GM19468 (cell line): ENCODE data around the gene CACNA1B.
"Not testable (repeated sequence)": the region's sequence is repeated elsewhere in the genome, so short reads cannot be mapped to it uniquely, and the experiment has no call there.

Source experiments
- ATAC-seq: cut with Tn5 transposase; IDR thresholded peaks from one replicate; pipeline ENCODE4 v1.9.1; 2021; ENCODE audit warnings: mild to moderate bottlenecking, moderate library complexity, moderate number of reproducible peaks; ENCODE audit not compliant: unreplicated experiment; ENCODE audit errors: extremely low read depth

Gene CACNA1B

GRCh38 chr9:138120511-138121437 lies 243.2 kb downstream of the CACNA1B start:
- ATAC-seq: no peak

GRCh38 chr9:138121438-138122050 lies 244.0 kb downstream of the CACNA1B start:
- no peak for ATAC-seq

- ATAC-seq: no peak
These were observed 244.6 kb downstream of the CACNA1B start for GRCh38 chr9:138122201-138122600.

DNA sequence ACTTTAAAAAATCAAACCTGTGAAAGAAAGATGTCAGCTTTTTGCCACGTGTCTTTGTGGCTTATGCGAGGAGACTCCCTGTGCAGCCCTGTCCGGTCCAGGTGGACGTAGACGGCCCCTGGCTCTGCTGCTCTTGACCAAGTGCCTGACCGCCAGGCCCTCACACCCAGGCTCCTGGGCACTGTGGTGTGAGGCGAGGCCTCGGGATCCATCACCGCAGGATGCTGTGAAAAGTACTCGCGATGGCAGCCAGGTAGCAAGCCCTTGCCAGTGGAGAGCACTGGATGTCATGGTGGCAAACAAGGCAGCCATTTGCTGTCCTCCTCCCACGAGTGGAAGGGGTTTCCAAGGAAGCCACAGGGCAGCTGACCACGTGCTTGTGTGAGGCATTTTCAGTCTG lies 245.1 kb downstream of the CACNA1B start:
- ATAC-seq: no peak

DNA sequence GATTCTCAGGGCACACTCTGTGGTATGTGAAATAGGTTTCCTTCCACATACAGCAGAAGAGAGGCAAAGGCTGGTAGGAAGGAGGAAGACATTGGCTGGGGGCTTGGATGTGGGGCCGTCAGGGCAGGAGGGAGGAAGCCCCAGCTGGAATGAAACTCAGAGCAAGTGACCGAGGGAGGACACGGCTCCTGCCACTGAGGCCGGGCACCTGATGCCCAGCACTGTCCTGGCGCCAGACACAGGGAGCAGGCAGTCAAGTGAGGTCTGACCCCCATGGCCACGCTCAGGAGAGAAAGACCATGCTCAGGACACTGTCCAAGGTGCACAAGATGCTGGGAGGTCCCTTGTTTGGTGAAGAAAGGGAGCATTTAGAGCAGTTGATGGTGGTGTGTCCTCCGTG lies 245.5 kb downstream of the CACNA1B start:
- no peak for ATAC-seq

DNA sequence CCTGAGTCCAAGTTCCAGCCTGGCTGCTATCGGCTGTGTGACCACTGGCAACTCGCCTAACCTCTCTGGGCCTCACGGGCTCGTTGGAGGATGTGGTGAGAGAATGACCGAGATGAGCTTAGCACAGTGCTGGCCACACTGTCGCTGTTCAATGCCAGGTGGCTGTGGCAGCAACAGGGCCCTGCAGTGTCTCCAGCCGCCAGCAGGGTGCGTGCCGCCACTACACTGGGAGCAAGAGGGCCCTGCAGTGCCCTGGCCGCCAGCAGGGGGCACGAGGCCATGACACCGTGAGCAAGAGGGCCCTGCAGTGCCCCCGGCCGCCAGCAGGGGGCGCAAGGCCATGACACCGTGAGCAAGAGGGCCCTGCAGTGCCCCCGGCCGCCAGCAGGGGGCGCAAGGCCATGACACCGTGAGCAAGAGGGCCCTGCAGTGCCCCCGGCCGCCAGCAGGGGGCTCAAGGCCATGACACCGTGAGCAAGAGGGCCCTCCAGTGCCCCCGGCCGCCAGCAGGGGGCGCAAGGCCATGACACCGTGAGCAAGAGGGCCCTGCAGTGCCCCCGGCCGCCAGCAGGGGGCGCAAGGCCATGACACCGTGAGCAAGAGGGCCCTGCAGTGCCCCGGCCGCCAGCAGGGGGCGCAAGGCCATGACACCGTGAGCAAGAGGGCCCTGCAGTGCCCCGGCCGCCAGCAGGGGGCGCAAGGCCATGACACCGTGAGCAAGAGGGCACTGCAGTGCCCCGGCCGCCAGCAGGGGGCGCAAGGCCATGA lies 248.7 kb downstream of the CACNA1B start:
- peak; percentile 66 for ATAC-seq

DNA sequence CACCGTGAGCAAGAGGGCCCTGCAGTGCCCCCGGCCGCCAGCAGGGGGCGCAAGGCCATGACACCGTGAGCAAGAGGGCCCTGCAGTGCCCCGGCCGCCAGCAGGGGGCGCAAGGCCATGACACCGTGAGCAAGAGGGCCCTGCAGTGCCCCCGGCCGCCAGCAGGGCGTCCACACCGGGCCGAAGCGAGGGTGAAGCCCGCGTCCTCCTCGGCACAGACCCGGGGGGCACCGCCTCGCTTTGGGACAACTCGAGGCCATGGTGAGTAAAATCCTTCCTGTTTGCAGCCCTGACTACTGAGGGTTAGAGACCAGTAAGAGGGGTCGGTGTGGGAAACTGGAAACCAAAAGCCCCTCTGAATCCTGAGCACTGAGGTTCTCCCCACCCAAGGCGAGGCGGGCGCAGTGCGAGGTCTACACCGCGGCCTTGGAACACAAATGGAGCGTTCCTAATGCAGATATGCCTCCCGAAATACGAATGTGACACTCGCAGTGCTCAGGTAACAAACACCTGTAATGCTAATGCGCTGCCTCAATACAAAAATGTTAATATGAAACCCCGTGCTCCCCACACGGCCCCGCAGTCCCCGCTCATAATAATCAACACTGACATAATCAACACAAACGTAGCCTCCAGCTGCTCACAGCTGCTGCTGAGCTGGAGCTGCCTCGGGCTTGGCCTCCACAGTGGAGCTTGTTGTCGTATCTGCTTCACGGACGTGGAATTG lies 249.4 kb downstream of the CACNA1B start:
- ATAC-seq: not testable (repeated sequence)

GRCh38 chr9:138128027-138128426 lies 250.4 kb downstream of the CACNA1B start:
- not testable (repeated sequence) for ATAC-seq

DNA sequence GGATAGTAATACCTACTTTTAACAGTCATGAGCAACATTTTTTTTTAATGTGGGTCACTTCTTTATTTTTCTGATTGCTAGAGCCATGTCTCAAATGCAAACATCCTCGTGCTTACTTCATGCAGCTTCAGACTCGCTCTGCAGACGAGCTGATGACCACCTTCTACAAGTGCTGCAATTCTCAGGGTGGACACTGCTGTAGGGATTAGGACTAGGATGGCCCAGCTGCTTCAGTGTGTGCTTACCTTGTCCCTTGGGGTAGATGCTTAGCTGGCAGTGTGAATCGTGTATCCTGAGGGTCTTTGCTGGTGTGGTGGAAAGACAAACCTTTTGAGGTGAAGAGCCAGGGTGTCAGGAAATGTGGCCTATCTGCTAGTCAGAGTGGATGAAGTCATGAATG lies 251.7 kb downstream of the CACNA1B start:
- not testable (repeated sequence) for ATAC-seq

DNA sequence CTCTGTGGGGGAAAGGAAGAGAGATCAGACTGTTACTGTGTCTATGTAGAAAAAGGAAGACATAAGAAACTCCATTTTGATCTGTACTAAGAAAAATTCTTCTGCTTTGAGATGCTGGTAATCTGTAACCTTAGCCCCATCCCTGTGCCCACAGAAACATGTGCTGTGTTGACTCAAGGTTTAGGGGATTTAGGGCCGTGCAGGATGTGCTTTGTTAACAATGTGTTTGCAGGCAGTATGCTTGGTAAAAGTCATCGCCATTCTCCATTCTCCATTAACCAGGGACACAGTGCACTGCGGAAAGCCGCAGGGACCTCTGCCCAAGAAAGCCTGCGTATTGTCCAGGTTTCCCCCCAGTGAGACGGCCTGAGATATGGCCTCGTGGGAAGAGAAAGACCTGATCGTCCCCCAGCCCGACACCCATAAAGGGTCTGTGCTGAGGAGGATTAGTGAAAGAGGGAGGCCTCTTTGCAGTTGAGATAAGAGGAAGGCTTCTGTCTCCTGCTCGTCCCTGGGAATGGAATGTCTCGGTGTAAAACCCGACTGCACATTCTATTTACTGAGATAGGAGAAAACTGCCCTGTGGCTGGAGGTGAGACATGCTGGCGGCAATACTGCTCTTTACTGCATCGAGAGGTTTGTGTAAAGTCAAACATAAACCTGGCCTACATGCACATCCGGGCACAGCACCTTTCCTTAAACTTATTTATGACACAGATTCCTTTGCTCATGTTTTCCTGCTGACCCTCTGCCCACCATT lies 255.5 kb downstream of the CACNA1B start:
- ATAC-seq: not testable (repeated sequence)

- ATAC-seq: not testable (repeated sequence)
These were observed 257.0 kb downstream of the CACNA1B start for GRCh38 chr9:138134581-138134980.

GRCh38 chr9:138139096-138139495 lies 261.5 kb downstream of the CACNA1B start:
- not testable (repeated sequence) for ATAC-seq

GRCh38 chr9:138140980-138141379 lies 263.4 kb downstream of the CACNA1B start:
- not testable (repeated sequence) for ATAC-seq

GRCh38 chr9:138142528-138143244 lies 265.1 kb downstream of the CACNA1B start:
- not testable (repeated sequence) for ATAC-seq

GRCh38 chr9:138143491-138143890 lies 265.9 kb downstream of the CACNA1B start:
- not testable (repeated sequence) for ATAC-seq

- ATAC-seq: not testable (repeated sequence)
These were observed 270.0 kb downstream of the CACNA1B start for GRCh38 chr9:138147556-138147955.

GRCh38 chr9:138149672-138150656 lies 272.4 kb downstream of the CACNA1B start:
- not testable (repeated sequence) for ATAC-seq
